HG03575 (cell line): Measurements from ENCODE around the gene CLEC2L.

Experiments
- ATAC-seq: cut with Tn5 transposase; IDR thresholded peaks from one replicate; pipeline ENCODE4 v1.9.1; 2021; ENCODE audit not compliant: unreplicated experiment, insufficient number of reproducible peaks, low FRiP score; ENCODE audit errors: extremely low read depth

Gene CLEC2L

DNA sequence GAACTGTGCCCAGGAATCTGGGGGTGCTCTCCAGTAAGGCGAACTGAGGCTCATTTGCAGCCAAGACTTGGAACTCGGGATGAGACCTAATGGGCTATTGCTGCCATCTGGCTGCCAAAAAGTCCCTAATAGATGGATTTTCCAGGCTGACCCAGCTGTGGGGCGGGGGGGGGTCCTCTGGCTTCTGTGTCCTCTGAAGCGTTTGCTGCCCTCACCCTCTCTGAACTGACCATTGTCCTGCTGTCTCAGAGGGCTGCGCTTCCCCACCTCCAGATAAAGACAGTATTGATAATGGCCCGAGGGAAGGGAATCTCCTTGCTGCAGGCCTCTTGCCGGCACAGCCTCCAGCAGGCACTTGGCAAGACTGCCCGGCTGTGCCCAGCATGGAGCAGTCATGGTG, 46.6 kb downstream of the CLEC2L start:
- ATAC-seq, result no peak

DNA sequence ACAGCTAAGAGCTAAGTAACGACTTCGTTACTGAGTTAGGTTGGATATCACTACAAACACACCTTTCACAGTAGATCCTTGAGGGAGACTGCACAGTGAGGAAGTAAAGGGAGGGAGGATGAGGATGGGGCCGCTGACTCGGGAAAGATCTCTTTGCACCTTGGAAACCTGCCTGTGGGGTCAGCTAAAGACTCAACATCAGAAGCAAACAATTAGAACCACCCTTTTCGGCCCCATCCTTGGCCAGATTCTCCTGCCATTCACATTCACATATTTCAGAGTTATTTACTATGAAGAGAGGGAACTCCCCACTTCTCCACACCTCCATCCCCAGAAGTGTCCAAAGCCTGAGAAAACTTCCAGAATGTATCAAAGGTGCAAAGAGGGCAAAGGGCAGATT, 47.1 kb downstream of the CLEC2L start:
- no peak for ATAC-seq

DNA sequence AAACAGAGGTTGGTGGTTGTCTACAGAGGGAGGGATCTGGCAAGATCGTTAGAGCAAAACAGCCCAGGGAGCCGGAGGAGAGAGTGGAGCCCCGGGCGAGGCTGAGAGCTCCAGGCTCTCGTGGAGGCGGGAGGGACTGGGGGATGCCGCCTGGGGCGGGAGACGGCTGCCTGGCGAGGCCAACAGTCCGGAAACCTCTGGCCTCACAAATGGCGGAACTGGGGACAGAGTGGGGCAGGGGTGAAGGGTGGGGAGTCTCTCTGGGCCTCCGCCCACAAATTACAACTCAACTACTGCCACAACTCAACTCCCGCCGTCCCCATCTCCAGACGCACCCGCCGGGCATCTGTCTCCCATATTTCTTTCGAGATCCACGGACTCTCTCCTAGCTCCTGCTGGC, 47.7 kb downstream of the CLEC2L start:
- no peak for ATAC-seq

DNA sequence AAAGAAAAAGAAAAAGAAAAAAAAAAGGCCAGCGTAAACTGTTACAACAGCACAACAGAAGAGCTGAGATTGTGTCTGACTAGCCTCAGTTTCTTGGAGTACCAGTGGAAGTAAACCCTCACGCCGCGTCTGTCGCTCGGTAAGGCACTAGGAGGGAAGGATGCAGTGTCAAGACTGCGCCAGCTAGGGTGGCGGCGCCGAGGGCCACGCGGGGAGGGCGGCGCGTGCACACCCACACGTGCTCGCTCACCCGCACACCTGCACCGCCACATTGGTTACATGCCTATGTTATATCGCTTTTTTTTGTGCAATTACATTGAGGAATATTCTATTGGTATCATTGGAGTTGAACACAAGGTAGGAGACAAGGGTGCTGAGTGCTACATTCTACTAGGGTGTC, 48.2 kb downstream of the CLEC2L start:
- no peak for ATAC-seq

DNA sequence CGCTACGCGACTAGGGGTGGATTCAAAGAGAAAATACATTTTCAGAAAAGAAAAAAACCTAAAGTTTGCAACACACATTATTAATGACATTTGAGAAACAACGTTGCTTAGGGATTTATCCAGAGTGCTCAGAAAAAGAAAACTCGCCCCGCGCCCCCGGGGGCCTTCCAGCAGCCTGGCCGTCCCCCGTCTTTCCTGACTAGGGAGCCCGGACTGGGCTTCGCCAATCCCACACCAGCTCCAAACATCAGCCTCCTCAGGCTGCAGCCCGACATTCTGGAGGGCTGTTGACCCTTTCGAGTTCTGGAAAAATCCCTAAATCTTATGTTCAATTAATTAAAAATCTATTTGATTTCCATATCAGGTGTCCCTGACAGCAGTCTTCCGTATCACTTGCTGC, 48.6 kb downstream of the CLEC2L start:
- ATAC-seq, result no peak

DNA sequence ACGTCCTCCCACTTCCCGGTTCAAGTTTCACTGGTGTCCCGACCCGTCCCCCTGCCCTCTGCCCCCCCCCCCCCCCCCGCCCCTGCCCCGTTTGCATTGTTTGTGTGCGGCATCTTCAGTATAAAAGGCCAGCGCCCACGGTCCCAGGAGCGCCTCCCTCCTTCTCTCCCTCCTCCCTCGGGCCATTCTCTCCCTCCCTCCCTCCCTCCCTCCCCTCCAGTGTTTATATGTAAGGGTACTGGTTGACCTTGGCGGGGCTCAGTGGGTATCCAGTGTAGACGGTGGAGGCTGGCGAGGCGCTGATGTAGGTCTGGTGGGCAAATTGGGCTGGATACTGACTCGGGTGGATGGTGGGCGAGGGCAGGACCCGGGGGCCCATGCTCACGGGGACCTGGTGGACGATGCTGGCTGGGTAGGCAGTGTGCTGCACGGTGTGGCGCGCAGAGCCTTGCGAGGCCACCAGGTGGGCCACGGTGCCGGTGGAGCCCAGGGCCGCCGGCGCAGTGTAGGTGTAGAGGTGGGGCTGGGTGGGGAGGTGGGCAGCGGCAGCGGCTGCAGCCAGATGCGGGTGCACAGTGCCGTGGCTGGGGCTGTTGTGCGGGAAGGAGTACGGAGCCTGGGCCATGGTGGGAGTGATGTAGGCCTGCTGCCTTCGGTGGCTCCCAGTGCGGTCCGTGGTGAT, 49.4 kb downstream of the CLEC2L start:
- no peak for ATAC-seq

DNA sequence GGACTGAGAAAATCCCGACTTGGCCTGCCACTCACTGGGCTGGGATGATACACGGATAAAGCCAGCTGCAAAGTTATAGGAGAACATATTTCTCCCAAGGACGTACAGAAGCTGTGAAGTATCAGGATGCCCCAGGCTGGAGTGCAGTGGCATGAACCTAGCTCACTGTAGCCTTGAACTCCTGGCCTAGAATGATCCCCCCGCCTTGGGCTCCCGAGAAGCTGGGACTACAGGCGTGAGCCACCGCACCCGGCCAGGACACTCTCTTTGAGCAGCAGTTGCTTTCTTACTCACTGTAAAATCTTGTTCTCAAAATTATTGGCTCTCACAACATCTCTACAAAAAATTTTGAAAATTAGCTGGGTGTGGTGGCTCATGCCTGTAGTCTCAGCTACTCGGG, 50.4 kb downstream of the CLEC2L start:
- ATAC-seq, result no peak

DNA sequence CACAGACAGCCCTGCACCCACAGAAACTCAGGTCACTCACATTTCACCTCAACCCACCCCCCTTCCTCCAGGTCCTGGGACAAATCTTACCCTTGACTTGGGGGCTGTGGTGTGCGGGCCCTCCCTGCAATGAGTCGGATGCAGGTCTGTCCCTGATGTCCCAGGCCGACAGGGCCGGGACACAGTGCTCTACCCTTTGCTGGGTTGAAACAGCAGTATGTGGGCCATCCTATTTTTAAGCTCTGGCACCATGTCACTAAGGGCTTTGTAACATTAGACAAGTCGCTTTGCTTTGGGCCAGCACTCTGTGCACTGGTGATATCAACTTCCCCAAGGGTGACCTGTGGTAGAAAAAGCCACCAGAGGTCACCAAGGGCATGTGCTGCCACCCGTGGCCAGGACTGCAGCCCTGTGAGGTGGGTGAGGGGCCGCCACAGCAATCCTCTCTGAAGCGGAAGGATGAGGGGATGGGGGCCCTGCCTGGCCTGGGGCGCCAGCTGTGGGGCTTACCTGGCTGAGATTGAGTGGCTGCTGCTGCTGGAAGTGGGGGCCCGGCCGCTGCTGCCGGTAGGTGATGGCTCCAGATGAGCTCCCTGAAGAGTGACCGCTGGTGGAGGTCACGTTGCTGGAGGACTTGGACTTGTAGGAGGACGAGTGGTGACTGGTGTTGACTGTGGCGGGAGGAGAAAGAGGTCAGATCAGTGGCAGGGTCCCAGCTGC, 51.3 kb downstream of the CLEC2L start:
- ATAC-seq, result no peak

DNA sequence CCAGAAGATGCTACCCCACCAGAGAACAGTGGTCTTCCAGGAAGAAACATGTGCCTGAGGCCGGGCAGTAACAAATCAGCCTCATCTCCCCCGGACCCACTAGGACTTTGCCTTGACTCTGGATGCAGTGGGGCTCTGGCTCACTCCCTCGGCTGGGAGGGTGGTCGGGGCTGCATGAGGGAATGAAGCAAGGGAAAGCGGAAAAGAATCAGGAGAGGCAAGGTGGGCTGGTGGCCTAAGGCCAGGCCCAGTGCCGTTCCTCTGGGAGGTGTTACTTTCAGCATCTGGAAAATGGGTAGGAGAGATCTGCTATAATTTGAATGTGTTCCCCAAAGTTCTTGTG, 51.8 kb downstream of the CLEC2L start:
- ATAC-seq, result no peak

DNA sequence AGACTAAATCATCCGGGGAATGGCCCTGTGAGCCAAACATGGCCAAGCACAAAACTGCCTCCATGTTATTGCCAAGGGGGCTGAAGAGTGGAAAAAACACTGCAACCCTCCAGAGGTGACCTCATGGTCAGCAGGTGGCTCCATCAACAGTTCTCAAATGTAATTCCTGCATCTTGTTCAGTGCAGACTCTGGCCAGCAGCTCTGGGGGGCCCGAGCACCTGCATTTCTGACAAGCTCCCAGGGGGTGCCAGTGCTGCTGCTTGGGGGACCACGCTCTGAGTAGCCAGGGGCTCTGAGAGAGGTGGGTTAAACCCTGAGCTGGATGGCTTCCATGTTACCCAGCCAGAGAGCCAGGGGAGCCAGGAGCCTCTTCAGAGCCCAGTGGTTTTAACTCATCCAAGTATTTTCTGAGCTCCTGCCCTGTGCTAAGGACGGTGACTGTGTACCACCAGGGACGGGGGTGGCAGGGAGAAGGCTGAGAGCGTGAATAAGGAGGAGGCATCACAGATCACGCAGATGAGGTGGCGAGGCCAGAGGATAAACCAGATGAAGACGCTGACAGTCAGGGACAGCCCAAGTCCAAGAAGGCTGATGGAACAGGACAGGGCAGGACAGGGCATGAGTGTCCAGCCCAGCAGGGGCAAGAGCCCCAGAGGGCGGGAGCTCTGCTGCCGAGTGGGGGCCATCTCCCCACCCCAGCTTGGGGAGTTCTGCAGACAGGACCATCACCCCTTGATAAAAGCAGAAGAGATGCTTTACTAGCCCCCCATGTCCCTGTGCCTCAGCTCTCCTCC, 52.9 kb downstream of the CLEC2L start:
- no peak for ATAC-seq

DNA sequence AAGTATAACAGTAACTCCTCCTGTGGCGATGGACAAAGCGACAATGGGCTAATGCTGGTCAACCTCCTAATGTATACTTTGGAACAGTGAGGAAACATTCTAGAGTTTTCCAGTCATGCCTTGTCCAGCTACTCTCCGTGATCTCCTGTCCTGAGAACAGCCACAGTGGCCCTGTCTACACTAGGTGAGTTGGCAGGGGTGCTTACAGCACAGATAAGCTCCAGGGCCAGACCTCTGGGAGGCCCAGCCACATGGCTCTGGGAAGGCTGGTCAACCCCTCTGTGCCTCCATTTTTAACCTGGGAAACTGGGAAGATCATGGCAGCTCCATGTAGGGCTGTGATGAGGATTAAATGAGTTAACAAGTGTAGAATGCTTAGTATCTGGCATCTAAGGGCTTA, 57.0 kb downstream of the CLEC2L start:
- no peak for ATAC-seq

DNA sequence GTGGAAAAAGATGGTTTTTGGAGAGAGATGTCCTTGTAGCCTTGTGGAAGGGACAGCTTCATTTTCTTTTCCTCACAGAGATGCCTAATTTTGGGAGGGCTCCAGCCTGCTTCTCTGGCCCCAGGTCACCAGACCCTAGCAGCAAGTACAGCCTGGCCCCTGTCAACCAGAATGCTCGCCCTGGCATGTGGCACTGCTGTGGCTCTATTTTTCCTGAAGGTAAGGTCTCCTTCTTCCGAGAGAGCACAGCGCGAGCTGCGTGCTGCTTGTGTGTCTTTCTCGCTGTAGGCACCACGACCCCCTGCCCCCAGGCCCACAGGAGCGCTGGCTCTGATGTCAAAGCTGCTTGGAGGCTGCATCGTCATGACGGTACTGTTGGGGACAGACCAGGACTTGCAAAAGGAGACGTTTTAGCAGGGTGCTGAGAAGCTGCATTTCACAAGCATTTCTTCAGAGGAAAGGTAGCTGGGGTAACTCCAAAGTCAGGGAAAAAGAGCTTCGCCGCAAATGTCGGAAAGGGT, 58.7 kb downstream of the CLEC2L start:
- no peak for ATAC-seq

DNA sequence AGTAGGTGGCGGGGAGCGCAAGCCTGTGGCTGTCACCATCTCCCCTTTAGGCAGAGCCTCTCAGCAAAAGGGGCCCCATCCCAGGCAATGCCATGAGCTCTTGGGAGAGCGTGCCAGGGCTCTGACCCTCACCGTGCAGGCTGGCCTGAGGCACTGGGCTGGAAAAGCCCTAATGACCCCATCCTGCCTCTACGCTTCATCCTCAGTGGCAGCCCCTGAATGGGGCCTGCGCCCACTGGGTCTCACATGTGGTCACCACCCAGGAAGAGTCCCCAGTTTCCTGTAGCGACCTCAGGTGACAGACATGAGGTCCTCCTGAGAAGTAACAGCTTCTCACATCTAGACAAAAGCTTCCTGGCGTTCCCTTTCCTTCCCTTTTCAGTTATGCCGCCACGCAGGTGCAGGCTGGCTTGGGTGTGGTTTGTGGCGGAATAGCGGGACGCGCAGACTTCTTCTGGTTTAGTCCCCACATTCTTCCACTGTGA, 59.2 kb downstream of the CLEC2L start:
- ATAC-seq, result no peak

DNA sequence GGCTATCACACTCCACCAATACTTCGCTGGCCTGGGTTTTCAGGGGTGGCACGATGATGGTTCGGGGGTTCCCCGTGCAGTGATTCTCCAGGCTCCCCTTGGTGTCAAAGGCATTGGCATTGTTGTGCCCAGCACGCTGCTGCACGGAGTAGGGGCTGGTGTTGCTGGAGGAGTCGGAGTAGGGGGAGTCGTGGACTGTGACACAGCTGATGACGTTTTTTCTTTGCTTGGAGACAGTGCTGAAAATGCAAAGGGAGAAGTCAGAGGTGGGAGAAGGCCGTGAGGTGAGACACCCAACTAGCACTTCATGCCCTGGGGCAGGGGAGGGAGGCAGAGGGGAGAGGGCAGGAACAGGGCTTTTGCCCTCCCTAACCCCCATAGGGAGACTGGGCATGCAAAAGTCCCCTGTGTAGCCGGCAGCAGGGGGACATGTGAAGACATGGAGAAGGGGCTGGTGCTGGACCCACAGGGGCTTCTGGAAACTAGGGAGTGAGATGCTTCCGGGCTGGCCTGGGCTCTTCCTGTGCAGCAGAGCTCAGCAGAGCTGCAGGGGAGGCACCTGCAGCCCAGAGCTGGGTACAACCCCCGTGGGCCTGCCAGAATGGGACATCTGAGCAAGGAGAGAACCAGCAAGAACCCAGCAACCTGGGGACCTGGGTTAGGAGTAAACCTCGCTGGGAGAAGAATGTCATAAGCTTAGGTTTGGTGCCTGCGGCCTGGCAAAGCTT, 60.5 kb downstream of the CLEC2L start:
- no peak for ATAC-seq

DNA sequence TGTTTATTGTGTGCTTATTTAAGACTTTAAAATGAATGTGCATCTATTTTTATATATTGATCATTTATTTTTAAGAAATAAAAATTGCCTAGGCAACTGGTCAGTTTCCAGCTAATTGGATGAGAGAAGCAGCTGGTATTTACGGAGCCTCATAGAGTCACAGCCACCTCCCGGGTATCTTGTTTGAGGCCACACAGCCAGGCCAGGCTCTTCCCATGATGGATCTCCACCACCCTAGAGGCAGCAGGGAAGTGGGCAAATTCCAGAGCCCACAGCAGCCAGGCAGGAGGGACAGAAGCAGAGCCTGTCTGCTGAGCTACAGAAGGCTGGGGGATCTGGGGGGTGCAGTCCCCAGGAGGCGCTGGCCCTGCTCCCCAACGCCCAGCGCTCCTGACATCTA, 61.6 kb downstream of the CLEC2L start:
- ATAC-seq, result no peak

DNA sequence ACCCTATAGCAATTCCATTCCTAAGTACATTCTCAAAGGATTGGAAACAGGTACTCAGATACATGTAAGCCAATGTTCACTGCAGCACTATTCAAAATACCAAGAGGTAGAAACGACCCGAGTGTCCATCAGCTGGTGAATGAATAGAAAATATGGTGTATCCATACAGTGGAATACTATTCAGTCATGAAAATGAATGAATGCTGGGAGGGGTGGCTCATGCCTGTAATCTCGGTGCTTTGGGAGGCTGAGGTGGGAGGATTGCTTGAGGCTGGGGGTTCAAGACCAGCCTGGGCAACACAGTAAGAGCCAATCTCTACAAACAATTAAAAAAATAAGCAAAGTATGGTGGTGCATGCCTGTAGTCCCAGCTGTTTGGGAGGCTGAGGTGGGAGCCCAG, 62.8 kb downstream of the CLEC2L start:
- ATAC-seq, result no peak

DNA sequence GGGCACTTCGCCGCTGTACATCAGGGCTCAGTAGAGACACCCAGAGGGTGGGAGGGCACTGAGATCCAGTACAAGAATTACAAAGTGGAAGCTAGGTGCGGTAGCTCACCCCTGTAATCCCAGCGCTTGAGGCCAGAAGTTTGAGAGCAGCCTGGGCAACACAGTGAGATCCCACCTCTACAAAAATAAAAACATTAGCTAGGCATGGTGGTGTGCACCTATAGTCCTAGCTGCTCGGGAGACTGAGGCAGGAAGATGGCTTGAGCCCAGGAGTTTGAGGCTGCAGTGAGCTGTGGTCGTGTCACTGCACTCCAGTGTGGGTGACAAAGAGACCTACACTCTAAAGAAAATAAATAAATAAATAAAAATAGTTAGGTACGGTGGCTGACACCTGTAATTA, 64.0 kb downstream of the CLEC2L start:
- no peak for ATAC-seq

DNA sequence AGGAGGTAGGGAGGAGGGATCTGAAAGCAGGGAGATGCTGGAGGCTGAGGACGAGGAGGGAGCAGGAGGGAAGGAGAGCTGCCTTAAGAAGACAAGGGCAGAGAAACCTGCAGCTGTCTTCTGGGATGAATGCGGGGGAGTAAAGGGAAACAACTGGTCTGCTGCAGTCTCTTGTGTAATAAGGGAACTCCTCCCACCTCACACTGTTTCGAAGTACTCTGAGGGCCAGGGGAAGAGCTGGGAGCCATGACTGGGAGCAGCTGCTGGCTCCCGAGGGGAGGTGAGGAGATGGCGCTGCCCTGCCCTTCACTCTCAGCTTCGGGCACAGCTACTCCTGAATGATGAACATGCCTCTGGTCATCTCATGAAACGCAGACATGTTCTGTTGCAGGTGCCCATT, 65.1 kb downstream of the CLEC2L start:
- no peak for ATAC-seq

DNA sequence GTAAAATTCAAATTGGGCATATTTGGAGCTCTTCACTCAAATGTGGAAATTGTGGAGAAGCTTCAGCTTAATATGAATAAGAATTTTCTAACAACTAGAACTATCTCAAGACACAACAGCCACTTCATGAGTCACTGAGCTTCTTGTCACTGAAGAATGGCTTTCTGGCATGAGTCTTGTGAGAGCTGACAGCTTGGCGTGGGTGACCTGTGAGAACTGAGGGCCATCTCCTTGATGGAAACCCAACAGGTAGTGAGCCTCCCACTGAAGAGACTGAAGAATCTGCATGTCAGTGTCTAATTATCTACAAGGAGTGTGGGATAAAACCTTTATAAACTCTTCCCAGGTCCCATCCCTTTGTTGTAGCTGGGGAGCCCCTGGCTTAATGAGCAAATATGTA, 66.0 kb downstream of the CLEC2L start:
- no peak for ATAC-seq
